ENCODE data around the gene PCSK6.

GRCh38 chr15:101445562-101446517 lies 43.7 kb downstream of the PCSK6 start:
- TF ChIP-seq, protein P1, sequence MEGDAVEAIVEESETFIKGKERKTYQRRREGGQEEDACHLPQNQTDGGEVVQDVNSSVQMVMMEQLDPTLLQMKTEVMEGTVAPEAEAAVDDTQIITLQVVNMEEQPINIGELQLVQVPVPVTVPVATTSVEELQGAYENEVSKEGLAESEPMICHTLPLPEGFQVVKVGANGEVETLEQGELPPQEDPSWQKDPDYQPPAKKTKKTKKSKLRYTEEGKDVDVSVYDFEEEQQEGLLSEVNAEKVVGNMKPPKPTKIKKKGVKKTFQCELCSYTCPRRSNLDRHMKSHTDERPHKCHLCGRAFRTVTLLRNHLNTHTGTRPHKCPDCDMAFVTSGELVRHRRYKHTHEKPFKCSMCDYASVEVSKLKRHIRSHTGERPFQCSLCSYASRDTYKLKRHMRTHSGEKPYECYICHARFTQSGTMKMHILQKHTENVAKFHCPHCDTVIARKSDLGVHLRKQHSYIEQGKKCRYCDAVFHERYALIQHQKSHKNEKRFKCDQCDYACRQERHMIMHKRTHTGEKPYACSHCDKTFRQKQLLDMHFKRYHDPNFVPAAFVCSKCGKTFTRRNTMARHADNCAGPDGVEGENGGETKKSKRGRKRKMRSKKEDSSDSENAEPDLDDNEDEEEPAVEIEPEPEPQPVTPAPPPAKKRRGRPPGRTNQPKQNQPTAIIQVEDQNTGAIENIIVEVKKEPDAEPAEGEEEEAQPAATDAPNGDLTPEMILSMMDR (IDR thresholded peaks at IDR 0.05) = no peak
- no peak for TF ChIP-seq POLR2A (IDR thresholded peaks at IDR 0.05)

All from Peyer's patch (tissue), 4 donors.